DMS153 treated with DMSO at 0.1 percent for 48 hours (cell line): ENCODE measurements around the gene SSR2.

Experiments used
- DNase-seq: peaks from one replicate; lab custom pipeline; 2025; ENCODE audit not compliant: unreplicated experiment; lab: John Stamatoyannopoulos, UW

SSR2 gene

DNA sequence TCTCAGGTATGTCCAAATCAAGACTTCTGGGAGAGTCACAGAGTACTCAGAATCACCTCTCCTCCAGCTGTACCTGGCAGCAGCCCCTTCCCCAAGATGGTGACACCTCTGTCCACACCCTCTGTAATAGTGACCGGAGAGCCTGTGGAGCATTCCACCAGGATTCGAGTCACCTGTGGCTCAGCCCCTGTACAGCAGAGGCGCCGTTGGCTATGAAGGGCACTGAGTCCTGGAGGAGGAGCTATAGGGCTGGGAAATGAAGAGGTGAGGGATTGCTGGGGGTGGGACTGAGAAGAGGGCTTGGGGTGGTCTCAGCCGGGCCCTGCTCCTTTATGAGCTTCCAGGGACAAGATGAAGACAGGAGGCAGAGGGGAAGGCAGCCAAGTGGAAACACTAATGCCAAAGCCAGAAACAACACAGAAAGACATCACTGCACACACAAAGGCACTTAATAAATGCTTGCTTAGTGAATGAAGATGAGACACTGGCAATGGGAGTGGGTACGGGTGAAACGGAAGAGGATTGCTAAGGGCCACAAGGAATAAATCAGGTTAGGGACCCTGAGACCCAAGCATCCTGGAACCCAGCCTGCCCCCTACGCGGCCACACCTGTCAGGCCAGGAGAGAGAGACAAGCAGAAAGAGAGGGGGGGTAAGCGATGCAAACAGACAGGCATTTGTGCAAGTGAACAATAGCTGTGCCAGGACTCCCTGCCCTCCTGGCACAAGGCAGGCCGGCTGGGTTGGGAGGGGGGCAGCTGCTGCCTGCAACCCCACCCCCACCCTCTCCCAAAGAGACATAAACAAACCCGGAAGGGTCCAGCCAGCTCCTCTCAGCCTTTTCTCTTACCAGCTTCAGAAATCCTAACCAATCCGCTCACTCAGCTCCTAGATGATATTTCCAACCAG, 46.3 kb downstream of the SSR2 start:
- DNase-seq, result peak; percentile 63

DNA sequence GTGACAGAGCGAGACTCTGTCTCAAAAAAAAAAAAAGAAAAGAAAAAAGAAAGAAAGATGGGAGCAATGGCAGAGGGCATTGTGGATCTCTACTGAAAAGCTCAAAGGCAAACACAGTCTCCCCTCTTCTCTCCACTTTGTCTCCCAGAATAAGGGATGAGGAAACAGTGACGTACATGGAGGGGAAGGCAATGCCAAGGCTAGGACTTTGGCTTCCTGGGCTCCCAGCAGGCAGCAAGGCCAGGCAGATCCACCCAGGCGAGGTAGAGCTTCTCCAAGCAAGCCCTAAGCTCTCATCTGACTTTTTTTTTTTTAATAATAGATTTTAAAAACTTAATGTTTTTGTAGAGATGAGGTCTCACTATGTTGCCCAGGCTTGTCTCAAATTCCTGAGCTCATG, 47.0 kb downstream of the SSR2 start:
- DNase-seq, result no peak

DNA sequence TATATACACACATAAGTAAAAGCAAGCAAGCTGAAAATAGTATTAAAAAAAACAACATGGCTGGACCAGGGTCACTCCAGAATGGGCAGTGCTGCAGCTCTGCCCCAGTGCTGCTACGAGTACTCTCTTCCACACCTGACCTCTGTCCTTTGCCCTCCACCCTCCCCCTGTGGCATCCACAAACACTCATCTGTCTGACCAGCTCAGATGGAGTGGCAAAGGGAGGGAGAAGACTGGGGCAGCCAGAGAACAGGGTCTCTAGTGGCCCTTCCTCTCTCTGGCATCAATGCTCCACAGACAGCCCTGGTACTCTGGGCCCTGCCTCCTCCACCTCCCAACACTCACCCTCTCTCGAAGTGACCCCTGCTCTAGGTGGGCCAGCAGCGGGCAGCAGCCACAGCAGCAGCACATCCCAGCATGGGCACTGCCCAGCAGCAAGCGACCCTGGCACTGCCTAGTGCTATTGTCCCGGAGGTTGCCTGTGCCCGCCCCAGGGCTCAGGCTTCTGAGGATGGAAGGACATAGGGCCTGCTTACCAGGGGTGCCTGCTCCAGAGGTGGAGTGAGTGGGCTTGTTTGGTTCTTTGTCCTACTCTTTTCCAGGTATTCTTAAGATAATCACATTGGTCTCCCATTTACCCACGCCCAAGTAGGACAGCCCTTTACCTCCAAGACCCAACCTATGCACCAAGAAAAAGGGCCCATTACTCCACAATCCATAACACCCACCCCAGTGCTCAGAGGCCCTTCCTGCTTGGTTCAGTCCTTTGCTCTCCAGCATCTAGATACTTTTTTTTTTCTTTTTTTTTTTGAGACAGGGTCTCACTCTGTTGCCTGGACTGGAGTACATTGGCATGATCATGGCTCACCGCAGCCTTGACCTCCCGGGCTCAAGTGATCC, 48.6 kb downstream of the SSR2 start:
- no peak for DNase-seq

DNA sequence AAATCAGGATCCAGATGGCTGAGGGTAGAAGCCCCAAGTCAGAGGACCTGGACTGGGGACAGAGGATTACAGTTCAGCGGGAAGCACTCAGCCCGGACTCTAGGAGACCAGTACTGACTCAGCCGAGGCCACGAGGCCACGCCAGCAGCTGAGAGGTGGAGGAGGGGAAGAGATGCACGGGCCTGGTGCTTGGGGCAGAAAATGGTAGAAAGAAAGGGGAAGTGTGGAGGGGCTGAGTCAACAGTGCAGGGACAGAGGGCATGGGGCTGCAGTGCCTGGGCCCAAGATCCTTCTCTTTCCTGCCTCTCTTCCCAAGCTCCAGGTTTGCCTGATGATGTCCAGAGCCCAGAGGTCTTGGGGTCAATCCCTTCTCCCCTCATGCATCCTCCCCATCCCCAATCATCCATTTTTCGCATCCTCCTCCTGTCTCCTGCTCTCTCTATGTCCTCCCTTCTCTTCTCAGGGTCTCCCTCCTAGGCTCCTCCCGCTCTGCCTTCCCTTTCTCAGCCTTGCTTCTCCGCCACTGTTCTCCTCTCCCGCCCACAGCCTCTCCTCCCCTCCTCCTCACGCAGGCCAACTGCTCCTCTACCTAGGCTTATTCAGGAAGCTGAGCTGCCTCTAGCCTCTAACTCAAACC, 50.1 kb downstream of the SSR2 start:
- DNase-seq, result no peak

- DNase-seq, result no peak
Measured at GRCh38 chr1:155969377-155969791, 51.4 kb downstream of the SSR2 start.

DNA sequence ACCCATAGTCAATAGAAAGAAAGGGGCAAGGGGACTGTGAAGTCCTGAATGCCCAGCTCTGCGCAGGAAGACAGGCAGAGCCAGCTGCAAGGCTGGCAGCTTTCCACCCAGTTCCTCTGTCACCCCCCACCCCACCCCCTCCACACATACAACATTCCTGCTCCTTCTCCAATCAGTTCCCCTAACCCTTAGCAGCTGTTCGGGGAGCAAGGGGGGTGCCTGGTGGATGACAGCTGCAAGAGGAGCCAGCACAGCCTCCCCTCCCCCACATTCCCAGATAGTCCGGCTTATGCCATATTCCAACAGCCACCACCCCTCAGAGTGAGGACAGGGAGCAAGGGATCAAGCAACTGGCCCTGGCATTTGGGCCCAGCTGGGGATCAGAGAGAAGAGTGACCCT, 52.1 kb downstream of the SSR2 start:
- DNase-seq, result no peak

DNA sequence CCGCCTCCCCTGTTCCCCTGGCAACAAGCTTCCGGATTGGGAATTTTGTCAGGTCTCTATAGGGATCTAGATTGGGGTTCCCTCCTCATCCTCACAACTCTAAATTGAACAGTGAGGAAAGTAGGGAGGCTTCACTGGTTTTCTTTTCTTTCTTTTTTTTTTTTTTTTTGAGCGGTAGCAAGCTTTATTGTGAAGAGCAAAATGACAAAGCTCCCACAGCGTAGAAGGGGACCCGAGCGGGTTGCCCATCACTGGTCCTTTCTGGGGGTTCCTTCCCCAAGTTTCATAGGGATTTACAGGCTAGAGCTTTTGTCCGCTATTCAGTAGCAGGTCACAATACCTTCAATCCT, 52.7 kb downstream of the SSR2 start:
- no peak for DNase-seq

- DNase-seq, result peak; percentile 56
Measured at GRCh38 chr1:155967341-155968050, 53.3 kb downstream of the SSR2 start.

DNA sequence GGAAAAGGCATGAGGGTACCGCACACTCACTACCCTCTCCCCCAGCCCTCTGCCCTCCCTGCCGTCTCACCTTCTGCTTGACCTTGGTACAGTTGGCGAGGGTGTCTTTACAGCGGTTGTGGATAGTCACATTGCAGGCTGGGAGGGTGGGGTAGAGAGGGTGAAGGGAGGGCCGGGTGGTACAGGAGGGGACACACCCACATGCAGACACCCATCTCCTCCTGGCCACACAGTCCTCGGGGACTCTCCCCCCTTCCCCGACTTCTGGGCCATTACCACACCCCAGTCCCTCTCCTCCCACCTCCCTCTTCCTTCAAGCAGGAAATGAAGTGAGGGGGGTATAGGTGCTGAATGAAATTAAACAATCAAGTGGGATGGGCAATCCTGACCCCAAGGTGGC, 54.0 kb downstream of the SSR2 start:
- no peak for DNase-seq

DNA sequence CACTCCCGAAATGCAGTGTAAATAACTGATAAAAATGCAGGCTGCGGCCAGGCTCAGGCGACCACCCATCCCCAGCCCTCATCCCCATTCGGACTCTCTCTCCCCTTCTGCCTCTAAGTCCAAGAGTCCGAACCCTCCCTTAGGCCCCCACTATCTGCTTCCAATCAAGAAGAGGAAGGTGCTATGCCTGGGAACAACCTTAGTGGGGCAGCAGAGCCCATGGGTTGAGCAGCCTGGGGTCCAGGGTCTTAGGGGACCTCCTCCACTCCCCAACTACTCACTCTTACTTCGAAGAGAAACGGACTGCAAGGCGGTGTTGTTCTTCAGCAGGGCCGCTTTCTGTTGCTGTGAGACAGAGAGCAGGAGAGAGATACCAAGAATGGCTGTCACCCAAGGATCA, 54.6 kb downstream of the SSR2 start:
- DNase-seq, result no peak

DNA sequence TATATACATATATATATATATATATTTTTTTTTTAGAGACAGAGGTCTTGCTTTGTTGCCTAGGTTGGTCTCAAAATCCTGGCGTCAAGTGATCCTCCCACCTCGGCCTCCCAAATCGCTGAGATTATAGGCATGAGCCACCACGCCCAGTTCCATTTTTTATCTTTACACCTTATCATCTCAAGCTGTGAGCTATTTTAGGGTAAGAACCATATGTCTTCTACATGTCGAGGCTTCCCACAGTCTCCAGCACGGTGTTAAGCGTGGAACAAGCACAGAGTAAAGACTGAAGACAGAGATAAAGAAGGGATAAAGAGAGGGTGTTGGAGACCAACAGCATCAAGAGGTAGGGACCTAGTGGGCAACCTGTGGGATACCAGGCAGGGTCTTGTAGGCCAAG, 56.6 kb downstream of the SSR2 start:
- DNase-seq, result no peak

DNA sequence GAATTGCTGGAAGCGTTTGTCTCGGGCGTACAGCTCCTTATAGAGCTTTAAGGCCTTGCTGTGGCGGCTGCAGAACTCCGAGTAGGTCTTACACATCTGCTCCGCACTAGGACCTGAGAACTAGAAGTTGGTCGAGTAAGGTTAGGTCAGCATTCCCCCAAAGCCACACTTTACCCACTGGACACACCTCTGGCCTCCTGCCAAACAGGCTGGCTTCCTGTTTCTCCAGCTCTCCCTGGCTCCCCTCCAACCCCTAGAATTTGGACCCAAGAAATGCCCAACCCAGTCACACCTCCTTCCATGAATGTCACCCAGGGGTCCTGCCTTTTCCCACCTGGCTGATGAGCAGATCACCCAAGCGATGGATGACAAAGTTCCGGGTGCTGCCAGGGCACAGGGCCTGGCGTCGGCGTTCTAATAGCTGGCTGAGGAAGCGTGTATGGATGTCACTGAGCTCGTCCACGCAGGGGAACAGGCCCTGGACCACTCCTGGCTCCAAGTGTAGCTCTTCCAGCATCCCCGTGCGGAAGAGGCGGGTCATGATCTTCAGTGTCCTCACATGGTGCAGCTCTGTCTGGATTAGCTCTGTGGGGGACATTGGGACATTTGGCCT, 58.0 kb downstream of the SSR2 start:
- no peak for DNase-seq

DNA sequence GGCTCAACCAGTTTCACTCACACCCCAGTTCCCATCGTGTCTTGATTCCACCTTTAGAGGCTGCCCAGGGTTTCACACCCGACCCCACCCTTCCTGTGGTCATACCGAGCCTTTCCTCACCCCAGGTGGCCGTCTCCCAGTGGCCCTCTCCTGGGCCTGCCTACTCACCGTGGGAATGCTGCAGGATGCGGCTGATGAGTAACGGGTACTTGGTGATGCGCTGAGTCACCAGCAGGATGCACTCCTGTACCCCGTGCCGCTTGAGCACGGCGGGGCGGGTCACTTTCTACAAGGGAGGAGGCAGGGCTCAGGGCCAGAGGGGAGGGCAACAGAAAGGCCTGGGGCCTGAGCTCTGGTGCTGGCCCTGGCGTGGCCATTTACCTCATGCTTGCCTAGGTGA, 58.8 kb downstream of the SSR2 start:
- no peak for DNase-seq

DNA sequence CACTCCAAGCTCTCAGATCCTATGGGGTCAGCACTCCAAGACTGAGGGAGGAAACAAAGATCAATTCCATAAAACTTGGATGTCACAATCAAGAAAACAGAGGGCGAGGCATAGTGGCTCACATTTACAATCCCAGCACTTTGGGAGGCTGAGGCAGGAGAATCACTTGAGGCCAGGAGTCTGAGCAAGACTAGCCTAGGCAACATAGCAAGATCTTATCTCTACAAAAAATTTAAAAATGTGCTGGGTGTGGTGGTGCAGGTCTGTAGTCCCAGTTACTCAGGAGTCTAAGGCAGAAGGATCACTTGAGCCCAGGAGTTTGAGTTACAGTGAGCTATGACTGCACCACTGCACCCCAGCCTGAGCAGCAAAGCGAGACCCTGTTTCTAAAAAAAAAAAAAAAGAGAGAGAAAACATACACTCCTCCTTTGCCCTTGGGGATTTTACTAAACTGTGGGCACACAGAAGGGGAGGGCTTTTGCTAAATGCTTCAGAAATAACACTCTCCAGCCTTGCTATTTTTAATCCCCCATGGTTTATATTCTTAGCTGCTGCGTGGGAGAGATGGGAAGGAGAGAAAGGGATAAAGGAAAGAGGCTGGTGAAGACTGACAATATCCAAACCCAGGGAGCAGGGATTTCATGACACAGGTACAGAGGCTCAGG, 60.5 kb downstream of the SSR2 start:
- no peak for DNase-seq
